ENCODE results near the gene CNGA4. TPM values are rescaled to one million over a fixed set of nuclear protein-coding genes. Genes with fewer than 3 reads are reported as not detected.

Gene CNGA4
- total RNA-seq, 4 donors from 2014 or later, result 0.59 TPM; not detected in 3

GRCh38 chr11:6224421-6224820 lies 14.5 kb upstream of the CNGA4 start:
- no peak for TF ChIP-seq EP300 (IDR thresholded peaks at IDR 0.05)
- TF ChIP-seq, protein P1, sequence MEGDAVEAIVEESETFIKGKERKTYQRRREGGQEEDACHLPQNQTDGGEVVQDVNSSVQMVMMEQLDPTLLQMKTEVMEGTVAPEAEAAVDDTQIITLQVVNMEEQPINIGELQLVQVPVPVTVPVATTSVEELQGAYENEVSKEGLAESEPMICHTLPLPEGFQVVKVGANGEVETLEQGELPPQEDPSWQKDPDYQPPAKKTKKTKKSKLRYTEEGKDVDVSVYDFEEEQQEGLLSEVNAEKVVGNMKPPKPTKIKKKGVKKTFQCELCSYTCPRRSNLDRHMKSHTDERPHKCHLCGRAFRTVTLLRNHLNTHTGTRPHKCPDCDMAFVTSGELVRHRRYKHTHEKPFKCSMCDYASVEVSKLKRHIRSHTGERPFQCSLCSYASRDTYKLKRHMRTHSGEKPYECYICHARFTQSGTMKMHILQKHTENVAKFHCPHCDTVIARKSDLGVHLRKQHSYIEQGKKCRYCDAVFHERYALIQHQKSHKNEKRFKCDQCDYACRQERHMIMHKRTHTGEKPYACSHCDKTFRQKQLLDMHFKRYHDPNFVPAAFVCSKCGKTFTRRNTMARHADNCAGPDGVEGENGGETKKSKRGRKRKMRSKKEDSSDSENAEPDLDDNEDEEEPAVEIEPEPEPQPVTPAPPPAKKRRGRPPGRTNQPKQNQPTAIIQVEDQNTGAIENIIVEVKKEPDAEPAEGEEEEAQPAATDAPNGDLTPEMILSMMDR (IDR thresholded peaks at IDR 0.05), result no peak
- TF ChIP-seq POLR2A (IDR thresholded peaks at IDR 0.05), result no peak
- no peak for DNase-seq (ENCODE audit: low spot score in 2 of 2)
- Histone ChIP-seq H3K27ac (no peak overlapping the region), H3K27me3 (no peaks in the 10 kb centered on the region), H3K4me1 (peaks cover 0 to 24% (median 0%) of the 10 kb centered on the region in 4 donors), H3K36me3 (peaks cover 0 to 58% (median 3%) of the 10 kb centered on the region in 3 donors), H3K4me3 (no peak overlapping the region), H3K9me3 (no peaks in the 10 kb centered on the region)
- WGBS, 2 donors, result 92 to 100% methylated on average over 3 of the region's 3 CpGs

- no peak for DNase-seq (ENCODE audit: low spot score in 2 of 2)
- H3K27me3 ChIP-seq, result no peaks in the 10 kb centered on the region
- H3K9me3 ChIP-seq, result no peaks in the 10 kb centered on the region
- H3K36me3 ChIP-seq, result peaks cover 0 to 52% (median 3%) of the 10 kb centered on the region in 3 donors
- no peak overlapping the region for H3K27ac ChIP-seq
- 43 to 68% methylated on average over 1 of the region's 1 CpG for WGBS, 2 donors
- no peak for TF ChIP-seq EP300 (IDR thresholded peaks at IDR 0.05)
- TF ChIP-seq, protein P1 (IDR thresholded peaks at IDR 0.05), result no peak
- no peak for TF ChIP-seq POLR2A (IDR thresholded peaks at IDR 0.05)
- H3K4me1 ChIP-seq, result peaks cover 0 to 22% (median 0%) of the 10 kb centered on the region in 4 donors
- no peak overlapping the region for H3K4me3 ChIP-seq
Measured at GRCh38 chr11:6225024-6225423, 13.9 kb upstream of the CNGA4 start.

DNA sequence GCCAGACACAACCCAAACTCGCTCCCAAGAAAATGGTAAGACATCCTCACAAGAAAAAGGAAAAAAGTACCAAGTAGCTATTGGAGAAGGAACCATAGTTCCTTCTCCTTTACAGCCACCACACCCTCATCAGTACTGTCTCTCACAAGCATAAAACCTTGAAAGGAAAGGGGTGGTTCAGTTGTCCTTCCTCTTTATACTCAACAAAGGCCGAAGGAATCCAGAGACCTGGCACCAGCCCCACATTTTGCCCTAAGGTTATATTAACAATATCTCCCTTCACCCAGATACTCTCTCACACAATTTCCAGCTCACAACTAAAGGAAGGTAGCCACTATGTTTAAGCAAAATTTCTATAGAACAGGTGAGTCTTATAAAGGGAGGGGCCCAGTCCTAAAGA lies 13.0 kb upstream of the CNGA4 start:
- no peak overlapping the region for H3K4me3 ChIP-seq
- DNase-seq (ENCODE audit: low spot score in 2 of 2), result no peak
- H3K36me3 ChIP-seq, result peaks cover 0 to 43% (median 3%) of the 10 kb centered on the region in 3 donors
- no peaks in the 10 kb centered on the region for H3K9me3 ChIP-seq
- H3K27me3 ChIP-seq, result no peaks in the 10 kb centered on the region
- WGBS, 2 donors, result 64 to 72% methylated on average over 2 of the region's 2 CpGs
- no peak overlapping the region for H3K27ac ChIP-seq
- peaks cover 0 to 31% (median 0%) of the 10 kb centered on the region in 4 donors for H3K4me1 ChIP-seq
- TF ChIP-seq EP300 (IDR thresholded peaks at IDR 0.05), result no peak
- no peak for TF ChIP-seq POLR2A (IDR thresholded peaks at IDR 0.05)
- TF ChIP-seq, protein P1 (IDR thresholded peaks at IDR 0.05), result no peak

GRCh38 chr11:6228520-6228919 lies 10.4 kb upstream of the CNGA4 start:
- Histone ChIP-seq H3K9me3 (no peaks in the 10 kb centered on the region), H3K4me1 (peaks cover 0 to 42% (median 8%) of the 10 kb centered on the region in 4 donors), H3K4me3 (no peak overlapping the region), H3K27ac (no peak overlapping the region), H3K27me3 (no peaks in the 10 kb centered on the region), H3K36me3 (peaks cover 0 to 20% (median 0%) of the 10 kb centered on the region in 3 donors)
- TF ChIP-seq POLR2A (IDR thresholded peaks at IDR 0.05) (no peak), EP300 (IDR thresholded peaks at IDR 0.05) (no peak)
- TF ChIP-seq, protein P1 (IDR thresholded peaks at IDR 0.05), result no peak
- WGBS, 2 donors, result 49 to 79% methylated on average over 3 of the region's 3 CpGs
- DNase-seq (ENCODE audit: low spot score in 2 of 2), result no peak

GRCh38 chr11:6229911-6230310 lies 9.0 kb upstream of the CNGA4 start:
- no peak overlapping the region for H3K4me3 ChIP-seq
- H3K36me3 ChIP-seq, result peaks cover 0 to 7% (median 0%) of the 10 kb centered on the region in 3 donors
- H3K9me3 ChIP-seq, result no peaks in the 10 kb centered on the region
- no peak for DNase-seq (ENCODE audit: low spot score in 2 of 2)
- H3K27ac ChIP-seq, result peak overlapping the region in 1 of 4 donors; percentile 38
- no peaks in the 10 kb centered on the region for H3K27me3 ChIP-seq
- H3K4me1 ChIP-seq, result peaks cover 0 to 46% (median 10%) of the 10 kb centered on the region in 4 donors
- TF ChIP-seq POLR2A (IDR thresholded peaks at IDR 0.05) (no peak), EP300 (IDR thresholded peaks at IDR 0.05) (no peak)
- TF ChIP-seq, protein P1 (IDR thresholded peaks at IDR 0.05), result no peak
- WGBS, 2 donors, result 71 to 82% methylated on average over 2 of the region's 2 CpGs

Data from tibial nerve (tissue), 4 donors.